Neural cell (in vitro differentiated cells): ENCODE measurements around the gene IKZF1.

Source experiments
- CTCF ChIP-seq: fragments of 450-650 bp; IDR thresholded peaks from 2 replicates; pipeline ENCODE4 v1.5.1; 2014; ENCODE audit warnings: antibody characterized with exemption, mild to moderate bottlenecking, moderate library complexity; ENCODE audit not compliant: poor library complexity, severe bottlenecking
- EP300 ChIP-seq: fragments of 450-650 bp; conservative IDR thresholded peaks from 2 replicates; pipeline ENCODE4 v1.6.1; 2014; ENCODE audit warnings: antibody characterized with exemption, mild to moderate bottlenecking, moderate library complexity; ENCODE audit not compliant: poor library complexity, severe bottlenecking

- TF ChIP-seq CTCF (no peak), EP300 (no peak)
Measured at GRCh38 chr7:50415844-50416364, 111.4 kb downstream of the IKZF1 start.
